GM12878 (cell line): ENCODE data around the gene SLC12A5. TPM values are rescaled to one million over a fixed set of nuclear protein-coding genes. Genes with fewer than 3 reads are reported as not detected.

ENCODE experiments used
- ATAC-seq: fragments of 200-7000 bp; cut with Tn5 transposase; 3 replicates; pipeline ENCODE4 v1.9.1; 2020; ENCODE audit warnings: mild to moderate bottlenecking, moderate library complexity
- BruUV-seq: library from RNA; stranded (reverse); fragments of 400-500 nt; replicated peaks from 2 replicates; lab custom pipeline; 2021; lab: Mats Ljungman, UMichigan
- CTCF ChIA-PET: fragments of 300-600 bp; sonication (Branson Sonifier 250); formaldehyde crosslinking; extraction: SDS; loops from one replicate; lab custom pipeline; 2021; ENCODE audit warnings: inconsistent platforms; lab: Yijun Ruan, JAX
- POLR2A ChIA-PET: fragments of 350-600 bp; formaldehyde crosslinking; extraction: SDS; loops from one replicate; lab custom pipeline; 2021; ENCODE audit warnings: inconsistent platforms; lab: Charles Lee
- RAD21 ChIA-PET: fragments of 300-600 bp; sonication (Branson Sonifier 250); formaldehyde crosslinking; loops from one replicate; lab custom pipeline; 2023; ENCODE audit warnings: antibody characterized with exemption; ENCODE audit not compliant: unreplicated experiment; lab: Charles Lee
- SMC1A ChIA-PET: fragments of 300-600 bp; sonication (Branson Sonifier 250); formaldehyde crosslinking; loops from one replicate; lab custom pipeline; 2023; ENCODE audit not compliant: unreplicated experiment, uncharacterized antibody; lab: Charles Lee
- DNase-seq: peaks from one replicate; pipeline ENCODE4 v3.0.0-alpha.2; 2011; ENCODE audit warnings: low read depth, low spot score
- FAIRE-seq: peaks from 3 replicates; lab custom pipeline; 2011; peaks lifted over from hg19 to GRCh38; lab: Jason Lieb, UNC
- H2AFZ ChIP-seq: 2 replicates; pipeline ENCODE4 v1.6.0; 2011; ENCODE audit warnings: low read depth, low read length, control low read depth; ENCODE audit not compliant: control insufficient read depth
- H3K27ac ChIP-seq: 2 replicates; pipeline ENCODE4 v1.5.1; 2011; ENCODE audit warnings: control low read depth; ENCODE audit not compliant: control insufficient read depth, insufficient read depth
- H3K27me3 ChIP-seq, 2 experiments: replicated peaks in 1 of 2; 2 replicates each; pipeline versions ENCODE4 v1.6.0 to v1.6.1; 2011; ENCODE audit warnings: low read length in 1 of 2; ENCODE audit not compliant: control insufficient read depth in 2 of 2, insufficient read depth in 2 of 2
- H3K36me3 ChIP-seq, 2 experiments: 2 replicates each; pipeline ENCODE4 v1.5.1; 2011; ENCODE audit warnings: low read length in 1 of 2; ENCODE audit not compliant: control insufficient read depth in 2 of 2, insufficient read depth in 2 of 2
- H3K4me1 ChIP-seq: 2 replicates; pipeline ENCODE4 v1.6.1; 2011; ENCODE audit warnings: mild to moderate bottlenecking, low read length, moderate library complexity, mixed read lengths; ENCODE audit not compliant: control insufficient read depth, insufficient read depth
- H3K4me2 ChIP-seq: 2 replicates; pipeline ENCODE4 v1.6.0; 2011; ENCODE audit warnings: control low read depth; ENCODE audit not compliant: control insufficient read depth, insufficient read depth
- H3K4me3 ChIP-seq: fragments of 200-600 bp; sonication (generic); 2 replicates; pipeline ENCODE4 v1.5.1; 2016
- H3K79me2 ChIP-seq: 2 replicates; pipeline ENCODE4 v1.6.0; 2011; ENCODE audit warnings: low read length; ENCODE audit not compliant: control insufficient read depth, insufficient read depth
- H3K9ac ChIP-seq: 2 replicates; pipeline ENCODE4 v1.8.0; 2011; ENCODE audit warnings: low read length, control low read depth, mixed read lengths; ENCODE audit not compliant: control insufficient read depth, insufficient read depth
- H3K9me3 ChIP-seq: replicated peaks from 3 replicates; pipeline ENCODE4 v1.5.1; 2011; ENCODE audit warnings: mild to moderate bottlenecking, low read length; ENCODE audit not compliant: control insufficient read depth, insufficient read depth
- H4K20me1 ChIP-seq: 2 replicates; pipeline ENCODE4 v1.6.0; 2011; ENCODE audit not compliant: control insufficient read depth, insufficient read depth
- ATF7 ChIP-seq: fragments of 450-650 bp; IDR thresholded peaks from 2 replicates; pipeline ENCODE4 v1.6.1; 2016; ENCODE audit warnings: low read depth, mild to moderate bottlenecking
- BCLAF1 ChIP-seq: fragments of 450-650 bp; IDR thresholded peaks from 2 replicates; pipeline ENCODE4 v1.6.1; 2017; ENCODE audit warnings: antibody characterized with exemption, mild to moderate bottlenecking, moderate library complexity
- CREM ChIP-seq: IDR thresholded peaks from 2 replicates; pipeline ENCODE4 v1.6.1; 2014; ENCODE audit warnings: antibody characterized with exemption, low read depth
- E4F1 ChIP-seq: fragments of 450-650 bp; IDR thresholded peaks from 2 replicates; pipeline ENCODE4 v1.6.1; 2018; ENCODE audit warnings: borderline replicate concordance, mild to moderate bottlenecking; ENCODE audit not compliant: partially characterized antibody
- GATAD2B ChIP-seq: fragments of 450-650 bp; conservative IDR thresholded peaks from 2 replicates; pipeline ENCODE4 v1.6.1; 2017; ENCODE audit warnings: low read depth, mild to moderate bottlenecking, moderate library complexity
- HDAC2 ChIP-seq: fragments of 200-600 bp; sonication (generic); IDR thresholded peaks from 2 replicates; pipeline ENCODE4 v1.6.1; 2017
- HDGF ChIP-seq: fragments of 450-650 bp; IDR thresholded peaks from 2 replicates; pipeline ENCODE4 v1.6.1; 2016; ENCODE audit warnings: antibody characterized with exemption
- HSF1 ChIP-seq: fragments of 150-350 bp; IDR thresholded peaks from 2 replicates; pipeline ENCODE4 v1.6.1; 2014; ENCODE audit warnings: mild to moderate bottlenecking, low read depth, low read length
- JUND ChIP-seq: IDR thresholded peaks from 2 replicates; pipeline ENCODE4 v1.6.1; 2012; ENCODE audit warnings: low read depth, mild to moderate bottlenecking, low read length, improper control_type of control experiment, moderate library complexity
- KAT2A ChIP-seq: conservative IDR thresholded peaks from 2 replicates; pipeline ENCODE4 v1.6.1; 2011; ENCODE audit warnings: low read depth, low read length; ENCODE audit not compliant: control insufficient read depth
- MAX ChIP-seq: IDR thresholded peaks from 2 replicates; pipeline ENCODE4 v1.6.1; 2012; ENCODE audit warnings: low read depth, low read length, improper control_type of control experiment
- NR2C1 ChIP-seq: fragments of 450-650 bp; IDR thresholded peaks from 2 replicates; pipeline ENCODE4 v1.6.1; 2017; ENCODE audit warnings: antibody characterized with exemption, mild to moderate bottlenecking, moderate library complexity
- NR2F1 ChIP-seq: fragments of 450-650 bp; conservative IDR thresholded peaks from 2 replicates; pipeline ENCODE4 v1.6.1; 2017; ENCODE audit warnings: mild to moderate bottlenecking
- NRF1 ChIP-seq: conservative IDR thresholded peaks from 2 replicates; pipeline ENCODE4 v1.6.1; 2011; ENCODE audit warnings: mild to moderate bottlenecking, low read depth, low read length, improper control_type of control experiment
- RELA ChIP-seq: fragments of 450-650 bp; IDR thresholded peaks from 2 replicates; pipeline ENCODE4 v1.8.0; 2014; ENCODE audit warnings: borderline replicate concordance; ENCODE audit not compliant: partially characterized antibody
- SUZ12 ChIP-seq: fragments of 200-600 bp; sonication (generic); IDR thresholded peaks from one replicate; pipeline ENCODE4 v1.6.1; 2018; ENCODE audit warnings: antibody characterized with exemption, mild to moderate bottlenecking; ENCODE audit not compliant: unreplicated experiment
- YBX1 ChIP-seq: fragments of 450-650 bp; IDR thresholded peaks from 2 replicates; pipeline ENCODE4 v1.6.1; 2016; ENCODE audit warnings: antibody characterized with exemption
- ZNF207 ChIP-seq: fragments of 450-650 bp; IDR thresholded peaks from 2 replicates; pipeline ENCODE4 v1.6.1; 2014; ENCODE audit warnings: antibody characterized with exemption, mild to moderate bottlenecking, borderline replicate concordance
- ZNF384 ChIP-seq: IDR thresholded peaks from 2 replicates; pipeline ENCODE4 v1.6.1; 2012; ENCODE audit warnings: low read depth, mild to moderate bottlenecking, low read length, improper control_type of control experiment, borderline replicate concordance
- in situ Hi-C: fragments of 300-500 bp; cut with MboI; formaldehyde crosslinking; loops from 9 replicates; pipeline ENCODE4 v1.14.3; 2018; ENCODE audit warnings: mixed read lengths
- intact Hi-C: fragments of 100-400 bp; cut with micrococcal nuclease; formaldehyde crosslinking; loops from one replicate; pipeline ENCODE4 v1.14.2; 2022; ENCODE audit not compliant: unreplicated experiment
- polyA plus RNA-seq, 11 experiments: library from polyadenylated mRNA; depleted of rRNA in 4 of 11; unstranded in 6 of 11; stranded (reverse) in 5 of 11; fragments of >200 nt; fragmentation: Nextera tagmentation in 4 of 11; fragmentation: Illumina TruSeq in 1 of 11; extraction: Ambion mirVana in 4 of 11; extraction: Trizol in 1 of 11; gene quantifications; 1 replicate in 1 of 11; 2 replicates in 10 of 11; pipeline versions ENCODE4 v1.2.1 to v1.2.3, GENCODE V29; 2011 to 2016; ENCODE audit warnings: inconsistent platforms in 2 of 11, missing spikeins in 2 of 11, low read depth in 1 of 11
- total RNA-seq, 4 experiments: library from RNA; depleted of rRNA in 3 of 4; stranded (reverse); fragments of >200 nt in 3 of 4; fragmentation: Illumina TruSeq in 1 of 4; extraction: Trizol in 1 of 4; gene quantifications; 2 replicates each; pipeline versions ENCODE4 v1.2.1 to v1.2.3, GENCODE V29; 2013 to 2021

SLC12A5 gene
- total and polyA plus RNA-seq, 10 of the 15 experiments (the other 5 are each of a cell fraction or from before 2014, with no cell fraction given) = 0.26 to 2.7 (median 1.2) TPM

GRCh38 chr20:46049815-46050214, 20.8 kb downstream of the SLC12A5 start:
- ChIA-PET CTCF (no interaction called here), POLR2A (no interaction called here), RAD21 (no interaction called here), SMC1A (no interaction called here)
- H3K4me2 ChIP-seq = no peak overlapping the region
- FAIRE-seq (no peak), ATAC-seq (no peak), DNase-seq (no peak)
- no peaks in the 10 kb centered on the region for H3K36me3 ChIP-seq
- BruUV-seq = no TSS peak
- no peak overlapping the region for H3K27ac ChIP-seq
- intact Hi-C loops = no loop called here
- H3K4me3 ChIP-seq = no peak overlapping the region
- H3K27me3 ChIP-seq = peaks cover 0 to 5% of the 10 kb centered on the region in 2 experiments; a peak in 2 of 4 replicates
- no peaks in the 10 kb centered on the region for H4K20me1 ChIP-seq
- in situ Hi-C loops = no loop called here
- H2AFZ ChIP-seq = no peak overlapping the region
- H3K9me3 ChIP-seq = no peaks in the 10 kb centered on the region
- no peaks in the 10 kb centered on the region for H3K79me2 ChIP-seq
- H3K4me1 ChIP-seq = no peaks in the 10 kb centered on the region
- H3K9ac ChIP-seq = no peak overlapping the region
- no peak for TF ChIP-seq BCLAF1
- no peak for TF ChIP-seq NR2F1
- no peak for TF ChIP-seq YBX1
- TF ChIP-seq HSF1 = no peak
- TF ChIP-seq MAX = no peak
- no peak for TF ChIP-seq E4F1
- no peak for TF ChIP-seq CREM
- TF ChIP-seq NRF1 = no peak
- TF ChIP-seq NR2C1 = no peak
- no peak for TF ChIP-seq RELA
- TF ChIP-seq ATF7 = no peak
- no peak for TF ChIP-seq KAT2A
- TF ChIP-seq SUZ12 = no peak
- no peak for TF ChIP-seq HDAC2
- TF ChIP-seq GATAD2B = no peak
- TF ChIP-seq ZNF207 = no peak
- no peak for TF ChIP-seq JUND
- TF ChIP-seq ZNF384 = no peak
- TF ChIP-seq HDGF = no peak
